H9 (cell line): Measurements from ENCODE around the gene CTIF. TPM values are rescaled to one million over a fixed set of nuclear protein-coding genes. Genes with fewer than 3 reads are reported as not detected.

Source experiments
- DNase-seq: peaks from one replicate; pipeline ENCODE4 v3.0.0-alpha.2; 2017
- H2AFZ ChIP-seq: one replicate; pipeline ENCODE4 v1.6.1; 2013; ENCODE audit warnings: mild to moderate bottlenecking, low read length, control low read depth, moderate library complexity
- H2AK5ac ChIP-seq: 2 replicates; pipeline ENCODE4 v1.6.1; 2013; ENCODE audit warnings: low read length, control low read depth, mixed read lengths; ENCODE audit not compliant: insufficient read length
- H2BK120ac ChIP-seq: one replicate; pipeline ENCODE4 v1.6.1; 2013; ENCODE audit warnings: low read depth, mild to moderate bottlenecking, low read length, control low read depth, inconsistent platforms; ENCODE audit not compliant: poor library complexity, severe bottlenecking
- H2BK12ac ChIP-seq: 2 replicates; pipeline ENCODE4 v1.6.1; 2013; ENCODE audit warnings: low read length, control low read depth, mixed read lengths, low read depth; ENCODE audit not compliant: insufficient read length
- H2BK15ac ChIP-seq: 2 replicates; pipeline ENCODE4 v1.6.1; 2013; ENCODE audit warnings: low read depth, low read length, control low read depth
- H2BK20ac ChIP-seq: one replicate; pipeline ENCODE4 v1.6.1; 2013; ENCODE audit warnings: low read depth, mild to moderate bottlenecking, low read length, control low read depth, inconsistent platforms; ENCODE audit not compliant: poor library complexity, severe bottlenecking
- H2BK5ac ChIP-seq: 2 replicates; pipeline ENCODE4 v1.6.1; 2013; ENCODE audit warnings: low read length, control low read depth, mixed read lengths; ENCODE audit not compliant: insufficient read length
- H3K14ac ChIP-seq: 2 replicates; pipeline ENCODE4 v1.6.1; 2013; ENCODE audit warnings: low read length, control low read depth; ENCODE audit not compliant: insufficient read depth
- H3K18ac ChIP-seq: 2 replicates; pipeline ENCODE4 v1.6.1; 2013; ENCODE audit warnings: low read depth, mild to moderate bottlenecking, mixed read lengths, low read length, control low read depth; ENCODE audit not compliant: insufficient read length
- H3K23ac ChIP-seq: 2 replicates; pipeline ENCODE4 v1.6.1; 2013; ENCODE audit warnings: low read length, control low read depth, mixed read lengths, low read depth; ENCODE audit not compliant: insufficient read length
- H3K23me2 ChIP-seq: 2 replicates; pipeline ENCODE4 v1.6.1; 2013; ENCODE audit warnings: low read depth, mild to moderate bottlenecking, mixed read lengths, low read length, control low read depth; ENCODE audit not compliant: insufficient read length, poor library complexity, severe bottlenecking
- H3K27ac ChIP-seq: 2 replicates; pipeline ENCODE4 v1.5.1; 2013; ENCODE audit warnings: low read length, control low read depth, mixed read lengths, low read depth; ENCODE audit not compliant: insufficient read length
- H3K27me3 ChIP-seq: 2 replicates; pipeline ENCODE4 v1.6.1; 2013; ENCODE audit warnings: low read length, control low read depth, inconsistent platforms; ENCODE audit not compliant: insufficient read depth
- H3K4ac ChIP-seq: 2 replicates; pipeline ENCODE4 v1.6.1; 2013; ENCODE audit warnings: low read depth, mild to moderate bottlenecking, control low read depth, inconsistent platforms, low read length, moderate library complexity
- H3K4me1 ChIP-seq: 2 replicates; pipeline ENCODE4 v1.6.1; 2013; ENCODE audit warnings: low read length, control low read depth, inconsistent platforms; ENCODE audit not compliant: insufficient read depth
- H3K4me2 ChIP-seq: 2 replicates; pipeline ENCODE4 v1.6.1; 2013; ENCODE audit warnings: low read length, control low read depth, mixed read lengths; ENCODE audit not compliant: insufficient read length, insufficient read depth
- H3K56ac ChIP-seq: 2 replicates; pipeline ENCODE4 v1.6.1; 2013; ENCODE audit warnings: low read depth, mild to moderate bottlenecking, mixed read lengths, low read length, control low read depth; ENCODE audit not compliant: insufficient read length
- H3K79me1 ChIP-seq: 2 replicates; pipeline ENCODE4 v1.6.1; 2013; ENCODE audit warnings: low read depth, mild to moderate bottlenecking, moderate library complexity, low read length, control low read depth, inconsistent platforms; ENCODE audit not compliant: insufficient read depth, poor library complexity, severe bottlenecking
- H3K79me2 ChIP-seq: 2 replicates; pipeline ENCODE4 v1.6.1; 2013; ENCODE audit warnings: low read length, control low read depth, inconsistent platforms; ENCODE audit not compliant: insufficient read depth
- H3K9ac ChIP-seq: 2 replicates; pipeline ENCODE4 v1.6.1; 2013; ENCODE audit warnings: low read length, control low read depth, mixed read lengths; ENCODE audit not compliant: insufficient read length; ENCODE audit errors: extremely low read depth
- H3K9me3 ChIP-seq: one replicate; pipeline ENCODE4 v1.6.1; 2013; ENCODE audit warnings: low read depth, low read length, inconsistent platforms; ENCODE audit not compliant: control insufficient read depth
- H3T11ph ChIP-seq: one replicate; pipeline ENCODE4 v1.6.1; 2013; ENCODE audit warnings: mild to moderate bottlenecking, low read length, control low read depth, inconsistent platforms
- H4K20me1 ChIP-seq: one replicate; pipeline ENCODE4 v1.6.1; 2013; ENCODE audit not compliant: control insufficient read depth, insufficient read length, insufficient read depth
- H4K5ac ChIP-seq: 2 replicates; pipeline ENCODE4 v1.6.1; 2013; ENCODE audit warnings: low read depth, mild to moderate bottlenecking, mixed read lengths, low read length, control low read depth; ENCODE audit not compliant: insufficient read length
- H4K8ac ChIP-seq: replicated peaks from 2 replicates; pipeline ENCODE4 v1.6.1; 2013; ENCODE audit warnings: low read length, control low read depth, mixed read lengths, low read depth; ENCODE audit not compliant: insufficient read length
- H4K91ac ChIP-seq: 2 replicates; pipeline ENCODE4 v1.6.1; 2013; ENCODE audit warnings: low read depth, mild to moderate bottlenecking, moderate library complexity, mixed read lengths, low read length, control low read depth; ENCODE audit not compliant: insufficient read length
- H3K27ac Mint-ChIP-seq, 3 experiments: 2 replicates in 2 of 3; 3 replicates in 1 of 3; pipeline ENCODE4 v1.8.0; 2020 to 2021; ENCODE audit warnings: mixed read lengths in 3 of 3, mild to moderate bottlenecking in 1 of 3, moderate library complexity in 1 of 3
- H3K27me3 Mint-ChIP-seq: 2 replicates; pipeline ENCODE4 v1.8.0; 2021; ENCODE audit warnings: low read depth, mild to moderate bottlenecking, moderate library complexity, mixed read lengths
- H3K36me3 Mint-ChIP-seq, 3 experiments: 2 replicates in 2 of 3; 3 replicates in 1 of 3; pipeline ENCODE4 v1.8.0; 2020 to 2021; ENCODE audit warnings: low read depth in 3 of 3, mixed read lengths in 3 of 3; ENCODE audit not compliant: insufficient read depth in 1 of 3
- H3K4me1 Mint-ChIP-seq, 2 experiments: 2 replicates each; pipeline ENCODE4 v1.8.0; 2020; ENCODE audit warnings: mixed read lengths in 2 of 2
- H3K4me3 Mint-ChIP-seq, 2 experiments: 2 replicates in 1 of 2; 3 replicates in 1 of 2; pipeline ENCODE4 v1.8.0; 2020 to 2021; ENCODE audit warnings: mild to moderate bottlenecking in 2 of 2, mixed read lengths in 2 of 2, moderate library complexity in 1 of 2
- H3K9me3 Mint-ChIP-seq, 2 experiments: 2 replicates in 1 of 2; 3 replicates in 1 of 2; pipeline ENCODE4 v1.8.0; 2020; ENCODE audit warnings: mild to moderate bottlenecking in 2 of 2, mixed read lengths in 2 of 2, moderate library complexity in 1 of 2
- WGBS: extraction: QIAGEN DNeasy Blood & Tissue Kit; methylation state at CpG from one replicate; pipeline ENCODE4 v1.1.7; 2013; ENCODE audit warnings: missing lambda C conversion rate, low lambda C conversion rate, mixed read lengths; ENCODE audit not compliant: insufficient read length; ENCODE audit errors: extremely low coverage; 5-methylcytosine and 5-hydroxymethylcytosine counted together
- total RNA-seq: library from RNA; stranded (reverse); gene quantifications from 2 replicates; pipeline ENCODE4 v1.2.1, GENCODE V29; 2021
- TF ChIP-seq, protein P1 (sequence below): fragments of 200-600 bp; sonication (generic); conservative IDR thresholded peaks from 3 replicates; pipeline ENCODE4 v1.8.0; 2021; ENCODE audit warnings: antibody characterized with exemption, mild to moderate bottlenecking

The CTIF gene
- total RNA-seq, 1 experiment from 2014 or later: 15.8 TPM

DNA sequence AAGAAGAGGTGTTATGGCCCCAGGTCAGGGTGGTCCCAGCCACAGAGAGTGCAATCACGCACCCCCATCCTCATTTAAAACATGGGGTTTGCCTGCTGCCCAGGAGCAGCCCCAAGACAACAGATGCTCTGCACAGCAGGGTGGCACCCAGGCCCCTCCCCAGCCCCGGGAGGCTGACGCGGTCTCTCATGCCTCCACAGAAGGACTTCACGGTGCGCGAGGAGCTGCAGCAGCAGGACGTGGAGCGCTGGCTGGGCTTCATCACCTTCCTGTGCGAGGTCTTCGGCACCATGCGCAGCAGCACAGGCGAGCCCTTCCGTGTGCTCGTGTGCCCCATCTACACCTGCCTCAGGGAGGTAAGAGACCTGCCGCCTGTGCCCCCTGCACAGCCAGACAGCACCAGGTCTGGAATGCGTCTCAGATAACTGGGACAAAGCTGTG lies 278.2 kb downstream of the CTIF start:
- DNase-seq: peak; percentile 20
- Histone ChIP-seq H4K8ac (no peak overlapping the region), H3K14ac (peak overlapping the region; percentile 53; the same call in 1 of the 2 replicates), H3K27ac (no peak overlapping the region), H4K20me1 (no peaks in the 10 kb centered on the region), H2AFZ (no peak overlapping the region), H3K18ac (no peak overlapping the region), H3K4ac (no peak overlapping the region), H2AK5ac (no peak overlapping the region), H2BK15ac (no peak overlapping the region), H3K4me1 (no peaks in the 10 kb centered on the region), H4K91ac (no peak overlapping the region), H3K79me1 (no peaks in the 10 kb centered on the region), H3K23ac (no peak overlapping the region), H3K4me2 (no peak overlapping the region), H3T11ph (no peak overlapping the region), H2BK120ac (no peak overlapping the region), H3K56ac (no peak overlapping the region), H2BK5ac (no peak overlapping the region), H3K79me2 (no peaks in the 10 kb centered on the region), H3K27me3 (no peaks in the 10 kb centered on the region), H3K23me2 (no peaks in the 10 kb centered on the region), H2BK12ac (no peak overlapping the region), H4K5ac (no peak overlapping the region), H3K9ac (no peak overlapping the region), H2BK20ac (no peak overlapping the region), H3K9me3 (no peaks in the 10 kb centered on the region)
- no CpG with 5 or more reads among the region's 17 CpGs for WGBS
- TF ChIP-seq, protein P1, sequence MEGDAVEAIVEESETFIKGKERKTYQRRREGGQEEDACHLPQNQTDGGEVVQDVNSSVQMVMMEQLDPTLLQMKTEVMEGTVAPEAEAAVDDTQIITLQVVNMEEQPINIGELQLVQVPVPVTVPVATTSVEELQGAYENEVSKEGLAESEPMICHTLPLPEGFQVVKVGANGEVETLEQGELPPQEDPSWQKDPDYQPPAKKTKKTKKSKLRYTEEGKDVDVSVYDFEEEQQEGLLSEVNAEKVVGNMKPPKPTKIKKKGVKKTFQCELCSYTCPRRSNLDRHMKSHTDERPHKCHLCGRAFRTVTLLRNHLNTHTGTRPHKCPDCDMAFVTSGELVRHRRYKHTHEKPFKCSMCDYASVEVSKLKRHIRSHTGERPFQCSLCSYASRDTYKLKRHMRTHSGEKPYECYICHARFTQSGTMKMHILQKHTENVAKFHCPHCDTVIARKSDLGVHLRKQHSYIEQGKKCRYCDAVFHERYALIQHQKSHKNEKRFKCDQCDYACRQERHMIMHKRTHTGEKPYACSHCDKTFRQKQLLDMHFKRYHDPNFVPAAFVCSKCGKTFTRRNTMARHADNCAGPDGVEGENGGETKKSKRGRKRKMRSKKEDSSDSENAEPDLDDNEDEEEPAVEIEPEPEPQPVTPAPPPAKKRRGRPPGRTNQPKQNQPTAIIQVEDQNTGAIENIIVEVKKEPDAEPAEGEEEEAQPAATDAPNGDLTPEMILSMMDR: no peak
- Mint-ChIP-seq H3K9me3 (no peaks in the 10 kb centered on the region), H3K36me3 (peaks cover 0 to 4% (median 0%) of the 10 kb centered on the region in 3 experiments; a peak in 3 of 7 replicates), H3K4me3 (no peak overlapping the region), H3K27me3 (no peaks in the 10 kb centered on the region), H3K27ac (no peak overlapping the region), H3K4me1 (no peaks in the 10 kb centered on the region)
